ENCODE measurements around the gene TPST1. TPM values are rescaled to one million over a fixed set of nuclear protein-coding genes. Genes with fewer than 3 reads are reported as not detected.

Gene TPST1
- total RNA-seq, 1 experiment from 2014 or later: 15.0 TPM

DNA sequence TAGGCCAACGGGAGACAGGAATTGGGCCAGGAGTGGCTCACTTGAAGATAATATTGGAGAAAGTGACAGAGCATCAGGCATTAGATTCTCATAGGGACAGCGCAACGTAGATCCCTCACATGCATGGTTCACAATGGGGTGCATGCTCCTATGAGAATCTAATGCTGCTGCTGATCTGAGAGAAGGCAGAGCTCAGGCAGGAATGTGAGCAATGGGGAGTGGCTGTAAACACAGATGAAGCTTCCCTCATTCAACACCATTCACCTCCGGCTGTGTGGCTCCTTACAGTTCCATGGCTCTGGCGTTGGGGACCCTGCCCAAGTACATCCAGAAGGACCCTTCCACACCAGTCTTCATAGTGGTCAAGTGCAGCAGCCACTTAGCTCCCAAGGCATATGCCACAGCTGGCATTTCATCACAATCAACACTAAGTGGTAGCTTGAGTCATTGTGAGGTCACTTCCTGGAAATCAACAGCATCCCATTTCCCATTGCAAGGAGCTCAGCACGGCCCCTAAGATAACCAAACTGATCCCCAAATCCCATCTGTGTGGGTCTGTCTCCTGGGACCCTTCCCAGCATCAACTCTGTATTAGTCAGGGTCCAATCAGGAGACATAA is 174.5 kb downstream of the TPST1 start (continued):
- no peak for TF ChIP-seq ZNF317 (CRISPR knock-in tag; IDR thresholded peaks at IDR 0.05; ENCODE audit: borderline replicate concordance, low read depth)
- no peak for TF ChIP-seq MYBL2 (CRISPR knock-in tag; IDR thresholded peaks at IDR 0.05)
- TF ChIP-seq ATF1 (CRISPR knock-in tag; IDR thresholded peaks at IDR 0.05): no peak
- no peak for TF ChIP-seq ZMAT4 (CRISPR knock-in tag; IDR thresholded peaks at IDR 0.05)
- no peak for TF ChIP-seq JAZF1 (CRISPR knock-in tag; IDR thresholded peaks at IDR 0.05)
- TF ChIP-seq, protein P1, sequence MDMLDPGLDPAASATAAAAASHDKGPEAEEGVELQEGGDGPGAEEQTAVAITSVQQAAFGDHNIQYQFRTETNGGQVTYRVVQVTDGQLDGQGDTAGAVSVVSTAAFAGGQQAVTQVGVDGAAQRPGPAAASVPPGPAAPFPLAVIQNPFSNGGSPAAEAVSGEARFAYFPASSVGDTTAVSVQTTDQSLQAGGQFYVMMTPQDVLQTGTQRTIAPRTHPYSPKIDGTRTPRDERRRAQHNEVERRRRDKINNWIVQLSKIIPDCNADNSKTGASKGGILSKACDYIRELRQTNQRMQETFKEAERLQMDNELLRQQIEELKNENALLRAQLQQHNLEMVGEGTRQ (CRISPR knock-in tag; IDR thresholded peaks at IDR 0.05): no peak

DNA sequence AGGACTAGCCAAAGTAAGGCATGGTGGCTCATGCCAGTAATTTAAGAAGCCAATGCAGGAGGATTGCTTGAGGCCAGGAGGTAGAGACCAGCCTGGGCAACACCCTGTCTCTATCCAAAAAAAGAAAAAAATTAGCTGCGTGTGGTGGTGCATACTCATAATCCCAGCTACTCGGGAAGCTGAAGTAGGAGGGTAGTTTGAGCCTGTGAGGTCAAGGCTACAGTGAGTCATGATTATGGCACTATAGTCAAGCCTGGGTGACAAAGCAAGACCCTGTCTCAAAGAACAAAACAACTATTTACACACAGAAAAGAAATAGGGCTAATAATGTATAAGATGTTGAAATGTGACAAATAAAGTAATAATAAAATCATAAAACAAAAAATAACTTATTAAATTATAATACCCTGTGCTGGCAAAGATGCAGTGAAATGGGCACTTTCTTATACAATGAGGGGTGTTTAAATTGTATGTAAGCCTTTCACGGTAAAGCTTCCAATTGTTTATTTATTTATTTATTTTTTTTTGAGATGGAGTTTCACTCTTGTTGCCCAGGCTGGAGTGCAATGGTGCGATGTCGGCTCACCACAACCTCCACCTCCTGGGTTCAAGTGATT is 175.2 kb downstream of the TPST1 start:
- Mint-ChIP-seq H3K4me1 (no peaks in the 10 kb centered on the region), H3K27ac (no peak overlapping the region), H3K9me3 (no peaks in the 10 kb centered on the region), H3K4me3 (no peak overlapping the region), H3K36me3 (peaks cover 4% of the 10 kb centered on the region), H3K27me3 (ENCODE audit: low read depth) (no peaks in the 10 kb centered on the region)
- CTCF ChIA-PET: interaction anchor here (0.6 kb wide), 1 partner anchor 435 kb away, joined by 4 read pairs; no protein-coding TSS in a partner anchor
- ATAC-seq (no peak), DNase-seq (ENCODE audit: low spot score) (no peak)
- POLR2A ChIA-PET: no interaction called here
- TF ChIP-seq, protein P2, sequence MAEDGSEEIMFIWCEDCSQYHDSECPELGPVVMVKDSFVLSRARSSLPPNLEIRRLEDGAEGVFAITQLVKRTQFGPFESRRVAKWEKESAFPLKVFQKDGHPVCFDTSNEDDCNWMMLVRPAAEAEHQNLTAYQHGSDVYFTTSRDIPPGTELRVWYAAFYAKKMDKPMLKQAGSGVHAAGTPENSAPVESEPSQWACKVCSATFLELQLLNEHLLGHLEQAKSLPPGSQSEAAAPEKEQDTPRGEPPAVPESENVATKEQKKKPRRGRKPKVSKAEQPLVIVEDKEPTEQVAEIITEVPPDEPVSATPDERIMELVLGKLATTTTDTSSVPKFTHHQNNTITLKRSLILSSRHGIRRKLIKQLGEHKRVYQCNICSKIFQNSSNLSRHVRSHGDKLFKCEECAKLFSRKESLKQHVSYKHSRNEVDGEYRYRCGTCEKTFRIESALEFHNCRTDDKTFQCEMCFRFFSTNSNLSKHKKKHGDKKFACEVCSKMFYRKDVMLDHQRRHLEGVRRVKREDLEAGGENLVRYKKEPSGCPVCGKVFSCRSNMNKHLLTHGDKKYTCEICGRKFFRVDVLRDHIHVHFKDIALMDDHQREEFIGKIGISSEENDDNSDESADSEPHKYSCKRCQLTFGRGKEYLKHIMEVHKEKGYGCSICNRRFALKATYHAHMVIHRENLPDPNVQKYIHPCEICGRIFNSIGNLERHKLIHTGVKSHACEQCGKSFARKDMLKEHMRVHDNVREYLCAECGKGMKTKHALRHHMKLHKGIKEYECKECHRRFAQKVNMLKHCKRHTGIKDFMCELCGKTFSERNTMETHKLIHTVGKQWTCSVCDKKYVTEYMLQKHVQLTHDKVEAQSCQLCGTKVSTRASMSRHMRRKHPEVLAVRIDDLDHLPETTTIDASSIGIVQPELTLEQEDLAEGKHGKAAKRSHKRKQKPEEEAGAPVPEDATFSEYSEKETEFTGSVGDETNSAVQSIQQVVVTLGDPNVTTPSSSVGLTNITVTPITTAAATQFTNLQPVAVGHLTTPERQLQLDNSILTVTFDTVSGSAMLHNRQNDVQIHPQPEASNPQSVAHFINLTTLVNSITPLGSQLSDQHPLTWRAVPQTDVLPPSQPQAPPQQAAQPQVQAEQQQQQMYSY (CRISPR knock-in tag; IDR thresholded peaks at IDR 0.05): no peak
- TF ChIP-seq NFE2L1 (CRISPR knock-in tag; IDR thresholded peaks at IDR 0.05) (no peak), JAZF1 (CRISPR knock-in tag; IDR thresholded peaks at IDR 0.05) (no peak), ZNF281 (CRISPR knock-in tag; IDR thresholded peaks at IDR 0.05) (no peak), CDX4 (CRISPR knock-in tag; IDR thresholded peaks at IDR 0.05; ENCODE audit: borderline replicate concordance) (no peak), MAX (CRISPR knock-in tag; IDR thresholded peaks at IDR 0.05) (no peak), MYBL2 (CRISPR knock-in tag; IDR thresholded peaks at IDR 0.05) (no peak), TCF7 (CRISPR knock-in tag; IDR thresholded peaks at IDR 0.05; ENCODE audit: low read depth) (no peak), ZNF425 (CRISPR knock-in tag; conservative IDR thresholded peaks at IDR 0.05) (no peak), PREB (CRISPR knock-in tag; IDR thresholded peaks at IDR 0.05; ENCODE audit: borderline replicate concordance) (no peak), OVOL2 (CRISPR knock-in tag; IDR thresholded peaks at IDR 0.05; ENCODE audit: borderline replicate concordance) (no peak), ZNF219 (CRISPR knock-in tag; IDR thresholded peaks at IDR 0.05; ENCODE audit: borderline replicate concordance) (no peak)
- TF ChIP-seq, protein P3, sequence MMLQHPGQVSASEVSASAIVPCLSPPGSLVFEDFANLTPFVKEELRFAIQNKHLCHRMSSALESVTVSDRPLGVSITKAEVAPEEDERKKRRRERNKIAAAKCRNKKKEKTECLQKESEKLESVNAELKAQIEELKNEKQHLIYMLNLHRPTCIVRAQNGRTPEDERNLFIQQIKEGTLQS (CRISPR knock-in tag; conservative IDR thresholded peaks at IDR 0.05): no peak
- TF ChIP-seq, protein P4, sequence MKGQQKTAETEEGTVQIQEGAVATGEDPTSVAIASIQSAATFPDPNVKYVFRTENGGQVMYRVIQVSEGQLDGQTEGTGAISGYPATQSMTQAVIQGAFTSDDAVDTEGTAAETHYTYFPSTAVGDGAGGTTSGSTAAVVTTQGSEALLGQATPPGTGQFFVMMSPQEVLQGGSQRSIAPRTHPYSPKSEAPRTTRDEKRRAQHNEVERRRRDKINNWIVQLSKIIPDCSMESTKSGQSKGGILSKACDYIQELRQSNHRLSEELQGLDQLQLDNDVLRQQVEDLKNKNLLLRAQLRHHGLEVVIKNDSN (CRISPR knock-in tag; IDR thresholded peaks at IDR 0.05): no peak
- TF ChIP-seq, protein P5, sequence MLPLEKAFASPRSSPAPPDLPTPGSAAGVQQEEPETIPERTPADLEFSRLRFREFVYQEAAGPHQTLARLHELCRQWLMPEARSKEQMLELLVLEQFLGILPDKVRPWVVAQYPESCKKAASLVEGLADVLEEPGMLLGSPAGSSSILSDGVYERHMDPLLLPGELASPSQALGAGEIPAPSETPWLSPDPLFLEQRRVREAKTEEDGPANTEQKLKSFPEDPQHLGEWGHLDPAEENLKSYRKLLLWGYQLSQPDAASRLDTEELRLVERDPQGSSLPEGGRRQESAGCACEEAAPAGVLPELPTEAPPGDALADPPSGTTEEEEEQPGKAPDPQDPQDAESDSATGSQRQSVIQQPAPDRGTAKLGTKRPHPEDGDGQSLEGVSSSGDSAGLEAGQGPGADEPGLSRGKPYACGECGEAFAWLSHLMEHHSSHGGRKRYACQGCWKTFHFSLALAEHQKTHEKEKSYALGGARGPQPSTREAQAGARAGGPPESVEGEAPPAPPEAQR (CRISPR knock-in tag; IDR thresholded peaks at IDR 0.05): no peak
